GM19351 (cell line): ENCODE measurements around the gene TBXA2R.
"Not testable (repeated sequence)": the region's sequence is repeated elsewhere in the genome, so short reads cannot be mapped to it uniquely, and the experiment has no call there.

Source experiments
- ATAC-seq: cut with Tn5 transposase; IDR thresholded peaks from one replicate; pipeline ENCODE4 v1.9.1; 2021; ENCODE audit warnings: mild to moderate bottlenecking, moderate library complexity; ENCODE audit not compliant: unreplicated experiment

The TBXA2R gene

GRCh38 chr19:3606690-3607289 lies at the start of gene TBXA2R:
Gene TBXA2R, minus strand, starts transcription at chr19:3606875. Its CDS starts 6,241 bp downstream, at chr19:3600634.
- ATAC-seq: no peak

DNA sequence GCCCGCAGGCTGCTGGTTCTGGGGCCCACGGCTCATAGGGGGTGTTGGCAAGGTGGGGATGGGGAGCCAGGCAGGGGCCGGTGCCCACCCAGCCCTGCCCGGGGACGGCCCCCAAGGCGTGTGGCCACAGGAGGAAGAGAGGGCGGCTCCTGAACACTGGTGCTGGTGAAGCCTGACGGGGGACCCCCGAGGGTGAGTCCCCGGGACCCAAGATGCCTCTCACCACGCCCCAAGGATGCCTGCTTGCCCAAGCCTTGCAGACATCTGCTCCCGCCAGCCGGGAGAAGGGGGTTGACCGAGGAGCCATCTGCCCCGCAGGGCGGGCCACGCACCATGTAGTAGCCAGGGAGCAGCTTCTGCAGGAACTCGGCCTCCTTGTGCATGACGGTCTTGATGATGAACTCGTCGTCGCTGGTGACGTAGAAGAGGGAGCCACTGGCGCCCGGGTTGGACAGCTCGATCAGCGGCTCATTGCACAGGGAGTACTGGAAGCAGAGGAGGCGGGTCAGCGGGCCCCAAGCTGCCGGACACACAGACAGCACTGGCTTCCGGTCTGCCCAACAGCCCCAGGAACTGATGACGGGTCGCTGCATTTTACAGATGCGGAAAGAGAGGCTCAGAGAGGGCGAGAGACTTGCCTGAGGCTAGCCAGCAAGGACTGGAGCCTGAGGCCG lies 49.5 kb upstream of the TBXA2R start:
- no peak for ATAC-seq

DNA sequence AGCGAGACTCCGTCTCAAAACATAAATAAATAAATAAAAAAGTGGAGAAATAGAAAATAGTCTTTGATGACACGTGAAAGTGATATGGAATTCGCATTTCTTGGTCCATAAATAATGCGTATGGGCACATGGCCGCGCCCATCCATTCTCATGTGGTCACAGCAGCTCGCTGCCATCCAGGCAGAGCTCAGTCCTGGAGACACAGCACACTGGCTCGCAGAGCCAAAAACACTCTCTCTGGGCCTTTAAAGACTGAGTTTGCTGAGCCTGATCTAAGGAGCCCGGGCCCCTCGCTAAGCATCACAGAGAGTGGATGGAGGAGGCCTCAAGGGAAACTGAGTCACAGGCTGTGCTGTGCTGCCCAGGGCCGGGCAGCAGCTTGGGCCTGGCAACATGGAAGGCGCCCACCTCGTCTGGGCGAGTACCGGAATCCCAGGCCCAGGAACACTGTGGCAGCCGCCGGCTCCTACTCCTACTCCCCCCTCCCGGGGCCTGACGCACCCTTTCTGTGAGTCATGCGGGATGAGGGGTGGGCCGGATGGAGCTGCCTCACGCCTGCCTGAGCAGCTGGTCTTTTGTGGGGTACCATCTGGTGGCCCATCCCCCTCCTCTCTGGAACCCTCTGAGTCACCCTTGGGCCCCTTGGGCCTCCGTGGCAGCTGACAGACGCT lies 48.9 kb upstream of the TBXA2R start:
- no peak for ATAC-seq

DNA sequence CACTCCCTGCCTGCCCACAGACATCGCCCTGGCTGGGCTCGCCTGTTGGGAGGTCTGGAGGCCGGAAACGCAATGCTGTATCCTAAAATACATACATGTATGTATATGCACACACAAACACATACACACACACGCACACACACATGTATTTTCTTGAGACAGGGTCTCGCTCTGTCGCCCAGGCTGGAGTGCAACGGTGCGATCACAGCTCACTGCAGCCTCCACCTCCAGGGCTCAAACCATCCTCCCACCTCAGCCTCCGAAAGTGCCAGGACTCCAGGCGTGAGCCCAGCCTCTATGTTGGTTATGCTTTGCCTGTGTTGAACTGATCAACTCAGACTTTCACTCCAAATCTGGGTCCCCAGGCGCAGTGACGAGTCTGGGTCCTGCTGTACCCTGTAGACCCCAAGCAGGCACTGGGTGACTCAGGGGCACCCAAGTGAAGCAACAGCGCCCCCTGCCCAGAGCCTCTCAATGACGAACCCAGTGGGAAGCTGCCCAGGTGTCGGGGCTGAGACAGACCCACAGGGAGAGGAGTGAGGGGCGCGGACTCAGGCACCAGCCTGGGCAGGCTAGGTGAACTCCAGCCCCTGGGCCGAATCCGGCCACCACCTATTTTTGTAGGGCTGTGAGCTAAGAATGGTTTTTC lies 47.3 kb upstream of the TBXA2R start:
- ATAC-seq: no peak

GRCh38 chr19:3653081-3653795 lies 46.6 kb upstream of the TBXA2R start:
- ATAC-seq: no peak

GRCh38 chr19:3652422-3652821 lies 45.7 kb upstream of the TBXA2R start:
- no peak for ATAC-seq

GRCh38 chr19:3651684-3652083 lies 45.0 kb upstream of the TBXA2R start:
- no peak for ATAC-seq

DNA sequence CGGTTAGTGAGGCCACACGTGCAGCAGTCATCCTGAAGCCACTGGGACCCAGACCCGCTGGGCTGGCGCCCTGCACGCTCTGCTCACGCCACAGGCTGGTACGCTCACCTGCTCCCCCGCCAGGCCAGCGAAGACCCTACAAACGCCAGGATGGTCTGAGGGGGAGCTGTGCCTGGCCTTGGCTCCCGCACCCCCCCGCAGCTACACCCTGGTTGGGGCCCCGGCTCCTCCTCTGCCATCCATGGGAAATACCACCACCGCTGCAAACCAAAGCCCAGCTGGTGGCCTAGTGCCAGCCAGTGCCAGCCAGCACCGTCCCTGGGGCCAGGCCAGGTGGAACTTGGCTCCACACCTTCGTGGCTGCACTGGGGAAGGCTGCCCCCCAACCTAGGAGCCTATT lies 43.2 kb upstream of the TBXA2R start:
- no peak for ATAC-seq

- no peak for ATAC-seq
Observed at GRCh38 chr19:3648037-3648905, 41.6 kb upstream of the TBXA2R start.

- ATAC-seq: not testable (repeated sequence)
Observed at GRCh38 chr19:3647102-3647501, 40.4 kb upstream of the TBXA2R start.

GRCh38 chr19:3646336-3647092 lies 39.8 kb upstream of the TBXA2R start:
- no peak for ATAC-seq

GRCh38 chr19:3645726-3646125 lies 39.1 kb upstream of the TBXA2R start:
- ATAC-seq: no peak

GRCh38 chr19:3645067-3645396 lies 38.4 kb upstream of the TBXA2R start:
- ATAC-seq: no peak

DNA sequence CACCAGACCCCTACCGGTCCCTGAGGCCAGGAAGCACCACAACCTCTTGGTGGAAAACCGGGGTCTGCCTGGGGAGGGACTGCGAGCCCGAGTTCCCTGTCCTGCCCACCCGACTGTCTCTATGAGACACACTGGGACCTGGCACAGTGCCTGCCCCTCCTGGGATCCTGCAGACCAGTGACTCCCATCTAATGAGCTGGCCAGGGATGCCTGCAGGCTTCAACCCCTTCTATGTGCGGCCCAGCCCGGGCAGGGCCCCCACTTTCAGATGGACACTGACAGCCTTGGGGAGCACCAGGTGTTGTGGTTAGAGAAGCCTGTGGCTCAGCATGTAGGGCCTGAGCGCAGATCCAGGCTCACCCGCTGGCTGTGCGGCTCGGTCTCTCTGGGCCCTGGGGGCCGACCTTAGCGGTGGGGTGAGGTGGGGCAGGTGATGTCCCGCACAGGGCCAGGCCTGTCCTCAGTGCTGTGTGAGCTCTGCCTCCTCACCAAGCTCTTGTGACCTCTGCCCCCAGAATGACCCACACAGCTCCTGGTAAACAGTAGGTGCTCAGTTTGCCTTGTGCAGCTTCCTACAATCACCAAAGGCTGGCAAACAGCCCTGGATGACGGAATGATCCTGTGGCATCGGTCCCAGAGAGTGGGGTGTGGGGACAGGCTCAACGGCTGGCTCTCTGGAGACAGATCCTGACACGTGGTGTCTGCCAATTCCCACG lies 37.8 kb upstream of the TBXA2R start:
- ATAC-seq: no peak

GRCh38 chr19:3643674-3644313 lies 37.1 kb upstream of the TBXA2R start:
- ATAC-seq: no peak

GRCh38 chr19:3642987-3643673 lies 36.5 kb upstream of the TBXA2R start:
- ATAC-seq: no peak

GRCh38 chr19:3642296-3642695 lies 35.6 kb upstream of the TBXA2R start:
- no peak for ATAC-seq
